Activated naive CD4-positive, alpha-beta T cell (primary cell): Measurements from ENCODE around the gene IGSF8.
"Not testable (repeated sequence)": the region's sequence is repeated elsewhere in the genome, so short reads cannot be mapped to it uniquely, and the experiment has no call there.

Experiments used
- DNase-seq, 4 experiments: peaks; one replicate each; lab custom pipeline; 2025; lab: John Stamatoyannopoulos, UW

IGSF8 gene

DNA sequence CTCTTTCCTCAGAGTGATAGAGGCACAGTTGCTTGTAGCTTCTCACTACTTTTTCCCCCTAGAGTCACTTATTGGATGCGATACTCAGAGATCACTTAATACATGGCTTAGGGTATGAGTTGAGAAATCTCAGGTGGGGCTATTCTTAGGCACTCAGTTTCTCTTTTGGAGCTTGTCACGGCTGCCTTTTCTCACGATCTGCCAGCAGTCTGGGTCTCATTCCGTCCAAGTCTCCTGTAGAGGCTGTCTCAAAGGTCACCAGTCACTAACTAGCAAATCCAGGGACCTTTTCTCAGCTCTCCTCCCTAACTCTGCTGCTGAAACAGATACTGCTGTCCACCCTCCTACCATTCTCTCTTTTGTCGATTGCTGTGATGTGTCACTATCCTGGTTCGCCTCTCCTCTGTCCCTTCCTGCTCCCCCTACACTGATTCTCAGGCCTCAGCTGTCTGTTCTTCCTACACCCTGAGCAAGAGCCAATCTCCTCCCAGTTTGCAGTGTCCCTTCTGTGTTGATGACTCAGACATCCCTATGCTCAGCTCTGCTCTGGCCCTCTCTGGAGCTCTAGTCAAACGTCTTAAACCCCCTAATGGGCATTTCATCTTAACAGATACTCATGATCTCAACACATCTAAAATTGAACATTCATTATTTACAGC is 29.6 kb upstream of the IGSF8 start:
- DNase-seq: no peak

DNA sequence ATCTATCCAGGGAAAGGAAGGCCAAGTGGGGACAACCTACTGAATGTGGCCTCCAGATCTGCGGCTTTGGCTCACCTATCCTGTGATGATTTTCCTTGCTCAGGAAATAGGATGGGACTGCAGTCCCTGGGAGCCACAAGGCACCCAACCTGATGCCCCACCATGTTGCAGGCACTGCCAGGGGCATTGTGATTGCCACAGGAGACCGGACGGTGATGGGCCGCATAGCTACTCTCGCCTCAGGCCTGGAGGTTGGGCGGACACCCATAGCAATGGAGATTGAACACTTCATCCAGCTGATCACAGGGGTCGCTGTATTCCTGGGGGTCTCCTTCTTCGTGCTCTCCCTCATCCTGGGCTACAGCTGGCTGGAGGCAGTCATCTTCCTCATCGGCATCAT is 29.0 kb upstream of the IGSF8 start:
- no peak for DNase-seq

DNA sequence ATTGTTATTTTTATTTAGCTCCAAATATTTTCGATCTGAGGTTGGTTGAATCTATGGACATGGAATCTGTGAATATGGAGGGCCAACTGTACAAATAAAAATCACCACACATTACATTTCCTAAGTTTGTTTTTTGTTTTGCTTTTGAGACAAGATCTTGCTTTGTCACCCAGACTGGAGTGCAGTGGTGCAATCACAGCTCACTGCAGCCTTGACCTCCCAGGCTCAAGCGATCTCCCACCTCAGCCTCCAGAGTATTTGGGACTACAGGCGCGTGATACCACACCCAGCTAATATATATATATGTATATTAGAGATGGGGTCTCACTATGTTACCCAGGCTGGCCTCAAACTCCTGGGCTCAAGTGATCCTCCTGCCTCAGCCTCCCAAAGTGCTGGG is 27.9 kb upstream of the IGSF8 start:
- DNase-seq: not testable (repeated sequence)

DNA sequence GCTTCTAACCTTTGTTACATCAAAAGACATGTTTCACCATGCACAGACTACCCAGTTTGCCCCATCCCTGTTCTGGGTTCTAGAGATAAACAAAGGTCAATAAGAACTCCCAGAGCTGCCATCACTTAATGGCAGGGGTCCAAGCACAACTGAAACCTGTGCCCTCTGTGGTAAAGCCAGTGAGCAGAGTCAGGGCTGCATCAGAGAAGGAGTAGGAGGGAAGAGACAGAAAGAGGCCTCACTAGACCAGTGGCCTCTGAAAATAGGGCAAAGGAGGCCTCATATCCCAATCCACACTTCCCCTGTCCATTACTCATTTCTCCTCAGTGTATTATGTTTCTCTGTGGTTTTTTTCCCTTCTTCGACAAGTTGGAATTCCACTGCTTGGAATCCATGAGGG is 27.3 kb upstream of the IGSF8 start:
- DNase-seq: no peak

DNA sequence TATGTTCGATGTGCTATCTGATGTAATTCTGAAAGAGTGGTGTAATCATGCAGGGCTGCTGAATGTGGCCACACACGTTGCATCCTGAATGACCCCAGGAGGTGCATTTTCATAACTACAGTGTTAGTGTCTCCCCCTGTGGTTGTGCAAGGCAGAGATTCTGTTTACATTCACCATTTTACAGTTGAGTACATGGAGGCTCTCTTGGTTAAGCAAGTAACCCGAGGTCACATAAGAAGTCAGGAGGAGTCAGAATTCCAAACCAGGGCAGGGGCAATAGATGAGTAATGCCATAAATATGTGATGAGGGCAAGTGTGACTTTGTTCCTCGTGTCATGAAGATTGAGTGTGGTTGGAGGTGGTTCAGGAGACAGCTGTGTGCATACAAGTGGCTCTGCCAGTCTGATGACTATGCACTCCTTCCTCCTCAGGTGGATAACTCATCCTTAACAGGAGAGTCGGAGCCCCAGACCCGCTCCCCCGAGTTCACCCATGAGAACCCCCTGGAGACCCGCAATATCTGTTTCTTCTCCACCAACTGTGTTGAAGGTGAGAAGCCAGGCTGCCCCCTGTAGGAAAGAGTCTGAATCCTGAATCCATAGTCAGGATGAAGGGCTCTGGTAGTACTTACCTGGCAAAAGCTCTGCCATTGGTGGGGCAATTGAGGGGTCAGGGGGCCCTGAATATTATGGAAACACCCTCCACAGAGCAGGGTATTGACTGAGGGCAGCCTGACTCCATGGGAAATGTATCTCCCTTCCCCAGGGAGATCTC is 26.5 kb upstream of the IGSF8 start:
- no peak for DNase-seq

DNA sequence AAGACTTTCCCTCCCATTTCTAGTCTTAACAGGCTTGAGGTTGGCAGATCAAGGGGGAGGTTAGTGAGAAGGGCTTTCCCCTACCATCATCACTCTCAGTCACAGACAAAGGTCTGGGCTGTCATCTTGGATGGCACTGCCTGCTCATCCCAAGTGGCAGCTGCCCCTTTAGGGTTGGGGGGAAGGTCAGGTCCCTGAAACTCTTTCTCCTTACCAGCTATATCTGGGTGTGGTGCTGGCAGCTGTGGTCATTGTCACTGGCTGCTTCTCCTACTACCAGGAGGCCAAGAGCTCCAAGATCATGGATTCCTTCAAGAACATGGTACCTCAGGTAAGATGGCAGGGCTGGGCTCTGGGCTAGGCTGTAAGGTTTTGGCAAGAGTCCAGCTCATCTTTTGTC is 25.3 kb upstream of the IGSF8 start:
- DNase-seq: no peak

DNA sequence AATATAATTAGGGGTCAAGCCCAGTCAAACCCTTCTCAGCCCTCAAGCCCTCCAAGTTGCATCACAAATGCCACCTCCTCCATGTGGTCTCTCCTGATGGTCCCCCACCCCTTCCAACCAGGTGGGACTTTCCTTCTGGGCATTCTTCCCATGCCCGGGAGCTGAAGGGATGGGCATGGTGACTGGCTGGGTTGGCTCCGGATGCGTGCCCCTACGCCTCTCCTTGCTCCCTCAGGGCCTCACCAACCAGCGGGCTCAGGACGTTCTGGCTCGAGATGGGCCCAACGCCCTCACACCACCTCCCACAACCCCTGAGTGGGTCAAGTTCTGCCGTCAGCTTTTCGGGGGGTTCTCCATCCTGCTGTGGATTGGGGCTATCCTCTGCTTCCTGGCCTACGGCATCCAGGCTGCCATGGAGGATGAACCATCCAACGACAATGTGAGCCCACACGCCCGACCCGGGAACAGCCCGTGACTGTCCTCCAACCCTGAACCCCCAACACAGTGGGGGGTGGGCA is 24.6 kb upstream of the IGSF8 start:
- DNase-seq: no peak

DNA sequence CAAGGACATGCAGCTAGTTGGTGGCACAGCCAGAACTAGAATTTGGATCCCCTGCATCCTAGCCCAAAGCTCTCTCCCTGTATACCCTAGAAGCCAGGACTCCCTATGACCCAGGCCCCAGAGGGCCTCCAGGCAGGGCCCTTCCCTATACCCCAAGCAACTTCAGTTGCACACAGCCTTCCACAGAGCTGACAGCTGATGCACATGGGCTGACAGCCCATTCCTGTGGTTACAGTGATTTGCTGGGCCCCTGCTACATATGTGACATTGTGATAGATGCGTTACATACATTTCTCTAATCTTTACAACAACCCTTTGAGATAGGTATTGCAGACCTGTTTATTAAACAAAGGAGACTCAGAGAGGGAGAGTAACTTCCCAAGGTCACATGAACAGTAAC is 23.0 kb upstream of the IGSF8 start:
- no peak for DNase-seq

DNA sequence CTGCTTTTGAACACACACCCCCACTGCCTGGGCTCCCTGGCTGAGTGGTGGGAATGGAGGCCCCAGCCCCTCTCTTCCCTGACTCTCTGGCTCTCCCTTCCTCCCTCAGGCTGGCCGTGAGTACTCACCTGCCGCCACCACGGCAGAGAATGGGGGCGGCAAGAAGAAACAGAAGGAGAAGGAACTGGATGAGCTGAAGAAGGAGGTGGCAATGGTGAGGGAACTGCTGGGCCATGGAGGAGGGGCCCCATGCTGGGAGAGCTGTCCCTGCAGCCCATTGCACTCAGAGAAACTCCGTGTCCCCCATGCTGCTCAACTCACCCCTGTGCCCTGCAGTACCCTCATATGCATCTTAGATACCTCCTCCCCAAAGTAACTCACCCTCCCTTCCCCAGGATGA is 22.4 kb upstream of the IGSF8 start:
- no peak for DNase-seq

DNA sequence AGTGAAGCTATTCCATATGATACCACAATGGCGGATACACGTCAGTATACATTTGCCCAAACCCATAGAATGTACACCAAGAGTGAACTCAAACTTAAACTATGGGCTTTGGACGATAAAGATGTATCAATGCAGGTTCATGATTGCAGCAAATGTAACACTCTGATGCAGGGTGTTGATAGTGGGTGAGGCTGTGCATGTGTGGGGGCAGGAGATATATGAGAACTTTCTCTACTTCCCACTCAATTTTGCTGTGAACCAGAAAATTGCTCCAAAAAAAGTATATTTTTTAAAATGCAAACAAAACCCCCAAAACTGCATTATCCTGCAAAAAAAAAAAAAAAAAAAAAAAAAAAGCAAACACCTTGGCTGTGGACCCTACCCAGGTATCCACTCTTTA is 20.5 kb upstream of the IGSF8 start:
- no peak for DNase-seq

DNA sequence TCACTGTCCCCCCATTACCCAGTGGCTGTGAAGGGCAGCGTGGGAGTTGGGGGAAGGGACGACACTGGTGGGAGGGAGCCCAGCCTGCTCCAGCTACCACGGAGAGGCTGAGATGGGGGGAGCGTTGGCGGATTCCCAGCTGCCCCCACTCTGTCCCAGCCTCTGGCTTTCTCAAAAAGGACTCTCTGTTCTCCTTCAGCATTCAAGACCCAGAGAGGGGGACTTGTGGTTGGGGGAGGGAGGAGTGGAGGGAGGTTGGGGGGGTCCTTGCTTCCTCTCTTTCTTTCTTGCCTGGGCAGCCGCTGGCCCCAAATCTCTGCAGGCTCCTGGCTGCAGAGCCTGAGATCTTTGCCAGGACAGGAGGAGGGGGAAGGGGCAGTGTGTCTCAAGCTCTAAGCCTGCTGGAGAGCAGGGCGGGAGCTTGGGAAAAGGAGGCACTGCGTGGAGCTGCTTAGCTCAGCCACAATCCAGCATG is 19.3 kb upstream of the IGSF8 start:
- no peak for DNase-seq

DNA sequence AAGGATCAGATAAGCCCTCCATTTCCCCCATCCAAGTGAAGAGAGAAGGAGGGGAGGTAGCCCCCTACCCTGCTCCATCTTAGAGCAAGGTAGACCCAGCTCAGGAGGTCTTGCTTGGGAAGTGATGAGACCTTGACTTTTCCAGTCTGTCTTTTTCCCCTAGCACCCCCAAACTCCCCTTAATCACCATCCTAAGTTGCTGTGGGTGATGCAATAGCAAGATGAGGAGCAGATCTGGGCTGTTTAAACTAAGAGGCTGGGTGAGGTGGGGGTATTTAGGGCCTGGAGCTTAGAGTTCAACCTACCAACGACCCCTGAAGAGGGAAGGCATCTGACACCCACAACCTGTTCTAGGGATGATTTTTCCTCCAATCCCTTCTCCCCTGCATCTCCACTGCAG is 18.9 kb upstream of the IGSF8 start:
- no peak for DNase-seq

DNA sequence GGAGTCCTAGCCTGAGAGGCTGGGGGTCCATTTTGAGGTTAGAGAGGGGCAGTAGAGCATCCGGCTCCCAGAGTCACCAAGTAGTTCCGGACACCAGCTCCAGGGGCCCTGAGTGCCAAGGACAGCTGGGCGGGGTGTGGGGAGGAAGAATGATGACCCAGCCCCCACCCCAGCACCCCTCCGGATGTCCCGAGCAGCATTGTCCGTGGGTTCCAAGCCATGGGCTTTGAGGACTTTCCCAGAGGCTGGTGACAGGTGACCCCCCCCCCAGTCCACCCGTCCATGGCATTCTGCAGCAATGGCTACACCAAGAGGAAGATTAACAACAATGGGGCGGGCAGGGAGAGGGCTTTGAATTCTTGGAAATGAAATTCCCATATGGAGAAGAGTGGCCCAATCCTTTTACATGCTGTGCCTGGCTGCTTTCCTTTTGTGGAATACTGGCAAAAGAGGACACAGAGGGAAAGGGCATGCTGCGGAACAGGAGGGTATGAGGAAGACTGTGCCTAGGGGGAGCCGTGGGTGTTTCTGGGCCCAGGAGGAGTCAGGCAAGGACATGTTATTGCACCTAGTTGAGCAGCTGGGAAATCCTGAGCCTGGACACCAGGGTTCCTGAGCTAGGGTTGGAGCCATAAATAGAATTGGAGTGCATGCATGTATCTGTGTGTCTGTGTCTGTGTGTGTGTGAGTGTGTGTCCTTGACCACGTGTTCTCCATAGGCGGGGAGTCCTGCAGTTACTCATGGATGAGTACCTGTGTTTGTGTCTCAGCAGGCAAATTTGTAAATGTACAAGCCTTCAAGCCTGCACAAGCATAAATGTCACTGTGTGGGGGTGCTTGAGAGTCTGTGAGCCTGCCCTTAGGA is 18.1 kb upstream of the IGSF8 start:
- DNase-seq: no peak

DNA sequence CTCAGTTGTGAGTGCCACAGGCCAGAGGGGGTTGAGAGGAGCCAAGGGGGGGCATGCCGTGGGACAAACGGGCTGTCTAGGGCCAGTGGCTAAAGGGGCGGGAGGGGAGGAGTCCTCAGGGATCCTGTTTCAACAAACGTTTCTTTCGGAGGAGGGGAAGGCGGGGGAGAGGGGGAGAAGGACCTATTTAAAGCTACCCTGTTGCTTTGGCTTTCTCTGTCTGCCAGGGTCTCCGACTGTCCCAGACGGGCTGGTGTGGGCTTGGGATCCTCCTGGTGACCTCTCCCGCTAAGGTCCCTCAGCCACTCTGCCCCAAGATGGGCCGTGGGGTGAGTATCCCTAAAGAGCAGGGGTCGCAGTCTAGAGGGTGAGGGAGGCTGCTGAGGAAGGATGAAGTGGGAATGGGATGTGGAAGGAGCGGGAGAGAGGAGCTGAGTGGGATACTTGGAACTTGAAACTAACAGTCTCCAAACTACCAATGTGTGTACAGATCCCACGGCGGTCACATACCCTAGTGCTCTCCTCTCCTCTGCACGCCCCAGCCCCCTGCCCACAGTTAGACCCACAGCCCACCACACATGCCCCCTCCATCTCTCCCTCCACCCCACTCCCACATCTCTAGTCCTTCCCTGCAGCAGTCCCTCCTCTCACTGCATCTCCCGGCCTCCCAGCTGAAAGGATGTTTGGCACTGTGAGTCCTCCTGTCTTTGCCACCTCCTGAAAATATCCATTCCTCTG is 17.3 kb upstream of the IGSF8 start, which contains the start of gene ATP1A2:
Gene ATP1A2 (plus strand): TSS at position 215 of the 738 bp plus-strand sequence. CDS start 103 bp downstream, at position 318.
- no peak for DNase-seq

DNA sequence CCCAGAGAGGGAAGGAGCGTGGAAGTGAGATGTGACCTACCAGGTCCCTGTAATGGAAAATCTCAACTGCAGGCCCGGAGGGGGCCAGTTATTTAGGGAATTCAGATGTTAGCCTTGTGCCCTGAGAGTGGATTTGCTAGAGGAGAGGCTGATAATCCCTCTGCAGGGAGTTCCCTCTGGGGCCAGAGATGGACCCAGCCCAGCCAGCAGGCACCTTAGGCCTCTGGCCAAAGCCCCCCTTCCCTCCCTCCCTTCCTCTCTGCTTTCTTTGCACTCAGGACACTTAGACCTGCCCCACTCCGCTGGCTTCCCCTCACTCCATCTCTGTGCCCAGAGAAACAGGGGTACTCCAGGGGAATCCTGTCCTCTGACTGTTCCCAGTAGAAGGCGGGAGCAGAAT is 15.7 kb upstream of the IGSF8 start:
- no peak for DNase-seq

DNA sequence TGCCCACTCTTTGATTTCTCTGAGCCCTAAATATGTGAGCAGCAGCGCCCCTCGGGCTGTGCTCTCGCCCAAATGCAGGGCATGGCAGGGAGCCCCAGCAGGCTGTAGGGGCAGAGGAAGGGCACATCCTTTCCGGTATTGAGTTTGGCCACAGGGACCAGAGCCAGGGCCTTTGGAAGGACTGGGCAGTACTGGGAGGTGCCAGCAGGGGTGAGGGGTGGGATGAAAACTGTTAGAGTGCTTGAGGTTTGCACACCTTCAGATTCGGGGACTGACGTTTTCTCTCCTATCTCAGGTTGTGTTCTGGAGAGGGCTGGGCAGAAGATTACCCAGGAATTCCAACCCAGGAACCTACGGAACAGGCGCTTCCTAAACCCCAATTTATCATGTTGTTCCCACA is 15.0 kb upstream of the IGSF8 start:
- no peak for DNase-seq

DNA sequence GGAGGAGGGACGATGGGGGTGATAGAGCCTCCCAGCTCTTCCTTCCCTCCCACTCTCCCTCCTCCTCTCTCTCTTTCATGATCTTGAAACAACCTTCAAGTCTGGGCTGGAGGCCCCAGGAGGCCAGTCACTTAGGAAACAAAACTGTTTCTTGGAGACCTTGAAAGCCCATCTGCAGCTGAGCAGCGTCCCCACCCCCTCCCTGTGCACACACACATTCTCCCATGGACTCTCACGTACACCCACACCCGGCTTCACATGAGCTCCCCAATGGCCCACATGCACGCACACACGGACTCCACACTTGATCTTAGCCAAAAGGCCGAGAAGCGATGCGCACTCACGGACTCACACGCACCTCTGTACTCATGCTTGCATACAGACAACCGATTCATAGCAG is 13.9 kb upstream of the IGSF8 start:
- no peak for DNase-seq

DNA sequence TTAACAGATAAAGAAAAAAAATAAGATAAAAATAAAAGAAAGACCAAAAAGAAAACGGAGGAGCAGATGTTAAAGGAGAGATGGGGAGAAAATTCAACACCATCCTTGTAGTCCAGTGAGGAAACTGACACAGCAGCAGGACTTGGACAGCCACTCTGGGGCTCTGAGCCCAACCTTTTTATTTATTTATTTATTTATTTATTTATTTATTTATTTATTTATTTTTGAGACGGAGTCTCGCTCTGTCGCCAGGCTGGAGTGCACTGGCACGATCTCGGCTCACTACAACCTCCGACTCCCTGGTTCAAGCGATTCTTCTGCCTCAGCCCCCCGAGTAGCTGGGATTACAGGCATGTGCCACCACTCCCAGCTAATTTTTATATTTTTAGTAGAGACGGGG is 13.0 kb upstream of the IGSF8 start:
- DNase-seq: not testable (repeated sequence)

DNA sequence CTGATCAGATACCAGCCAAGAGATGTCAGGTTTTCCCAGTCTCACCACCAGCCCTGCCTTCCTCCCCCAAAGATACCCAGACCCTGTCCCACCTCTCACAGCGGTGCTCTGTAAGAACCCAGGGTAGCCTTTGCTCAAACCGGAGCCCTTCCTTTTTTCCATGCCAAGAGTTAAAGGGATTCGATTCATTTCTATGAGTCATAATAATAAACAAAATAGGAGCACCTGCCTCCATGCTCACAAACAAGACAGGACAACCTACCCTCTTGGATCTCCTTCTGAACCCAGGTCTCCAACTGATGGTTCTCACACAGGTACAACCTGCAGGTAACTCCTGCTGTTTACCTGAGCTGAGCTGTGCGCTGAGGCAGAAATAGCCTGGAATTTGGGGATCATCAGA is 11.3 kb upstream of the IGSF8 start:
- no peak for DNase-seq

DNA sequence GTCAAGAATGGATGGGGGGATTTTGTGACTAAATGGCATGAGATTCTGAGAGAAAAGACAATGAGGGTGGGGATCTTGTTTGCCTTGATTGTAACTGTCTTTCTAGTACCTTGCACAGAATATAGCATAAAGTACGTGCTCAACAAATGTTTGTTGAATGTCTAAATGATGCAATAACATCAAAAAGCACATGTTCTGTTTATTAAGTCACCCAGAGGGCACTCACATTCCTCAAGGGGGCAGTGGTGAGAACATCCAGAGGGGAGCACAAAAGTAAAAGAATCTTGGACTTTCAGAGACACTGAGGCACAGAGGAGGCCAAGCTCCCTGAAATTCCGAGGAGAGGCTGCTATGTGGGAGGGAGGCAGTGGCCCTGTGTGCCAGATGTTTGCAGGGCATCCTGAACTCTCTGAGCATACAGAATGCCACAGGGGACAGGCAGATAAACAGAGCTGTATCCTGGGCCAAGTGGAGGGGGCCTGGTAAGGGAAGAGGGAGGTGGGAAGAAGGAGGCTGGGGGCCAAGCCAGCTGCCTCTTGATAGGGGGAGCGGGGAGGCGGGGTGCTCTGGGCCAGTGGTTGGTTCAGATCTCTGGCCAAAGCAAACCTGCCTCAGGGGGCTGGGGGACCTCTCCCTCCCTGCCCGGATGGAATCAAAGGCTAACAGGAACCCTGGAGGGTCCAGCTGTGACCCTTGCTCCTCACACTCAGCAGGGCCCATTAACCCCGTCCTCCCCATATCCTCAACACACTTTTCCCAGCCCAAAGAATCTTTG is 10.7 kb upstream of the IGSF8 start:
- no peak for DNase-seq

DNA sequence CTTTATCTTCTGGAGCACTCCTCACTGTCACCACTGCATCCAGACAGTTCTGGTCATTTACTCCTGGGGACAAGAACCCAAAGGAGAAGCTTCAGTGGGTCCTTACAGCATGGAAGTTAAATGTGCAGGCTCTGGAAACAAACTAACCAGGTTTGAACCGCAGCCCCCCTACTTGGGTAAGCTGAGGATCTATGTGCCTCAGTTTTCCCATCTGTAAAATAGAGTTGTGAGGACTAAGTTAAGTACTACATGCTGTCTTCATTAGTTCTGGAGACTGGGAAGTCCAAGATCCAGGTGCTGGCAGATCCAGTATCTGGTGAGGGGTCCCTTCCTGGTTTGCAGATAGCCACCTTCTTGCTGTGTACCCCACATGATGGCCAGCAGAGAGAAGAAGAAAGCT is 9.1 kb upstream of the IGSF8 start:
- DNase-seq: no peak
